Mesodermal cell (in vitro differentiated cells): Measurements from ENCODE around the gene DDA1.
"Not testable (repeated sequence)": the region's sequence is repeated elsewhere in the genome, so short reads cannot be mapped to it uniquely, and the experiment has no call there.

Experiments
- H3K27ac ChIP-seq: 2 replicates; pipeline ENCODE4 v1.7.0; 2013; ENCODE audit warnings: mild to moderate bottlenecking, low read depth, low read length, moderate library complexity; ENCODE audit not compliant: severe bottlenecking
- H3K36me3 ChIP-seq: 2 replicates; pipeline ENCODE4 v1.7.1; 2013; ENCODE audit warnings: mild to moderate bottlenecking, low read length, moderate library complexity; ENCODE audit not compliant: control insufficient read depth, insufficient read depth
- H3K4me1 ChIP-seq: one replicate; pipeline ENCODE4 v1.7.1; 2013; ENCODE audit warnings: mild to moderate bottlenecking, low read length; ENCODE audit not compliant: insufficient read depth, control insufficient read depth, poor library complexity, severe bottlenecking
- H3K4me3 ChIP-seq: 2 replicates; pipeline ENCODE4 v1.7.0; 2013; ENCODE audit warnings: low read length, control low read depth, mild to moderate bottlenecking; ENCODE audit not compliant: insufficient read depth, poor library complexity, severe bottlenecking; ENCODE audit errors: extremely low read depth
- H3K9me3 ChIP-seq: 2 replicates; pipeline ENCODE4 v1.7.1; 2013; ENCODE audit warnings: mild to moderate bottlenecking, low read length, moderate library complexity; ENCODE audit not compliant: control insufficient read depth
- WGBS, 2 experiments: methylation state at CpG; one replicate each; pipeline ENCODE4 v1.1.5; 2013; ENCODE audit warnings: missing lambda C conversion rate in 2 of 2; ENCODE audit not compliant: insufficient coverage in 2 of 2; 5-methylcytosine and 5-hydroxymethylcytosine counted together

Gene DDA1

DNA sequence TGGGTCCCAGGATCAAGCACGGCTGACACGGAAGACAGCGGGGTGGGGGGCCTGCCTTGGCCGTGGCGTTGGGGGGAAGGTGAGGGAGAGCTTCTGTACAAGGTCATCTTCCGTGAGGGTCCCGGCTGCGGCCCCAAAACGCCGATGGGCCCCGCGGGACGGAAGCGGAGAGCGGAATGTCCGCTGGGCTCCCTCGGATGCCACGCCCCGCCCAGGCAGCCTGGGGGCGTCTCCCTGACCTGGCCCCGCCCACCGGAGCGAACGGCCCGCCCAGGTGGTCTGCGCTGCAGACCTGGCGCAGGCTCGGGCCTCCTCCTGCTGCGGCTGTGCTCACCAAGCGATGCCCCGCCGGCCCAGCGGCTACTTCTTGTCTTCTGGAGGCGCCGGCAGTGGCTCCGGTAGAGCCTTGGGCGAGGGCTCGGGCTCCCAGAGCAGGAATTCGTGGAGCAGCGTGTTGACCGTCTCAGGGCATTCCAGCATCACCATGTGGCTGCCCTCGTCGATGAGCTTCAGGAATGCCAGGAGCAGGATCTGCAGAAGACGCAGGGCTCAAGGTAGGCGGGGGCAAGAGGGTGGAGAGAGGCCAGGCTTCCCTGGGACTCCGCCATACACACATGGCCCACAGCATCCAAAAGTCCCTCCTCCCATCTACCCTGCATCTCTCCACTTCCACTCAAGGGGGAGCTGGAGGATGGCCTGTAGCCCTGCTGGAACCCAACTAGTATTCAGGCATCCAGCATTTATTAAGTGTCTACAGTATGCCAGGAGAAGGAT is 16.9 kb upstream of the DDA1 start:
- peaks cover 4% of the 10 kb centered on the region for H3K4me1 ChIP-seq
- 3 to 4% methylated on average over 37 to 38 of the region's 46 CpGs for WGBS, 2 experiments
- H3K9me3 ChIP-seq: no peaks in the 10 kb centered on the region
- H3K4me3 ChIP-seq: peak overlapping the region; percentile 52
- peak overlapping the region; percentile 94 for H3K27ac ChIP-seq
- peaks cover 24% of the 10 kb centered on the region for H3K36me3 ChIP-seq

DNA sequence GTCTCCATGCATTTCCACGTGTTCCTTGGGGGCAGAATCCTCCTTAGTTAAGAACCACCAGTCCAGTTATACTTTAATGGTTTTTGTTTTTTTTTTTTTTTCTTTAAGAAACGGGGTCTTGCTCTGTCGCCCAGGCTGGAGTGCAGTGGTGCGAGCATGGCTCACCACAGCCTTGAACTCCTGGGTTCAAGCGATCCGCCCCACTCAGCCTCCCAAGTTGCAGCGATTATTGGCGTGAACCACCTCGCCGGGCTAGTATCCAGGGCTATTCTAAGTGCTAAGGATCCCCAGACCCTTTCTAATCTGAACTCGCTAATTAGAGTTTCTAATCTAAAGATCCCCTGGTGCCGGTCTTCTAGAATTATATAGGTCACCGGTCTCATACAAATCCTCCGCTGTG is 15.8 kb upstream of the DDA1 start:
- WGBS, 2 experiments: 93 to 98% methylated on average over 13 of the region's 14 CpGs
- H3K36me3 ChIP-seq: peaks cover 34% of the 10 kb centered on the region
- H3K4me1 ChIP-seq: peaks cover 4% of the 10 kb centered on the region
- H3K27ac ChIP-seq: no peak overlapping the region
- peak overlapping the region; percentile 52 for H3K4me3 ChIP-seq
- peaks cover 6% of the 10 kb centered on the region for H3K9me3 ChIP-seq

DNA sequence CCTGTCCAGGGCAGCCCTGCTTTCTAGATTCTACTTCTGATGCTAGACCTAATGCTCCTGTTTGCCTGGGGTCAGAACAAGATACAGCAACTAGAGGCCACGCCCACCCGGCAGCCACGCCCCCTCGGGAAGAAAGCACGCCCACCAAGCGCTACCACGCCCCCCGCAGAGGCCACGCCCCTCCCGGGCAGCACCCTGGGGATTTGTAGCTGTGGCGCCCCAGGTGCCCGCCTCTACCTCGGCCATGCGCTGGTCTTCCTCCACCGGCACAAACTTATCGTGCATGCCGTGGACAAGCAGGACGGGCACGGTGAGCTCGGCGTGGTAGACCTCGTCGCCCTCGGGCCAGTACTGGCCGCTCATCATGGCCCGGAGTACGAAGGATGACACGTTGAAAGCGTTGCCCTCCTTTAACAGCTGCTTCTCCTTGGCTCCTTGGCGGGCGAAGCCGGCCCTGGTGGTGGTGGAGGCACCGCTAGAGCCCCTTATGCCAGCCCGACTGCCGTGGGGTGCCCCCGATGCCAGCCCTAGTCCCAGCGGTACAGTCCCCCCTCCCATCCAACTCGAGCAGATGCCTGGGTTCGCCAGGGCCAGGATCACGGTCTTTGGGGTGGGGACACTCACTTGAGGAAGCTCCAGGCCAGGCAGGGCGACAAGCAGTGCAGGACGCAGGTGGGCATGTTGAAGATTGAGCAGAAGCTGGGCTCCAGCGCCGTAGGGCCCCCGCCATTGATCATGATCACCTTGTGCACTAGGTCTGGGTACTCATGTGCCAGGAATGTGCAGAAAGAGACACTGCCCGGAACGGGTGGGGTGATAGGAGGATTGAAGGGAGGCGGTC is 15.1 kb upstream of the DDA1 start:
- no peak overlapping the region for H3K4me3 ChIP-seq
- WGBS, 2 experiments: 82 to 90% methylated on average over 45 to 47 of the region's 48 CpGs
- H3K36me3 ChIP-seq: peaks cover 37% of the 10 kb centered on the region
- peaks cover 4% of the 10 kb centered on the region for H3K4me1 ChIP-seq
- H3K27ac ChIP-seq: no peak overlapping the region
- peaks cover 6% of the 10 kb centered on the region for H3K9me3 ChIP-seq

DNA sequence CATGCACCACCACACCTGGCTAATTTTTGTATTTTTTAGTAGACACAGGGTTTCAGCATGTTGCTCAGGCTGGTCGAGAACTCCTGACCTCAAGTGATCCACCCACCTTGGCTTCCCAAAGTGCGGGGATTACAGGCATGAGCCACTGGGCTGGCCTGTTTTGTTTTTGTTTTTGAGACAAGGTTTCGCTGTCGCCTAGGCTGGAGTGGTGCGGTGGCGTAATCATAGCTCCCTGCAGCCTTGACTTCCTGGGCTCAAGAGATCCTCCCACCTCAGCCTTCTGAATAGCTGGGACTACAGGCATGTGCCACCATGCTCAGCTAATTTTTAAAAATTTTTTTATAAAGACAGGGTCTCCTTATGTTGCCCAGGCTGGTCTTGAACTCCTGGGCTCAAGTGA is 13.8 kb upstream of the DDA1 start:
- peaks cover 37% of the 10 kb centered on the region for H3K36me3 ChIP-seq
- H3K4me1 ChIP-seq, H3K27ac ChIP-seq, H3K4me3 ChIP-seq, H3K9me3 ChIP-seq: not testable (repeated sequence)
- 96 to 100% methylated on average over 6 of the region's 6 CpGs for WGBS, 2 experiments

DNA sequence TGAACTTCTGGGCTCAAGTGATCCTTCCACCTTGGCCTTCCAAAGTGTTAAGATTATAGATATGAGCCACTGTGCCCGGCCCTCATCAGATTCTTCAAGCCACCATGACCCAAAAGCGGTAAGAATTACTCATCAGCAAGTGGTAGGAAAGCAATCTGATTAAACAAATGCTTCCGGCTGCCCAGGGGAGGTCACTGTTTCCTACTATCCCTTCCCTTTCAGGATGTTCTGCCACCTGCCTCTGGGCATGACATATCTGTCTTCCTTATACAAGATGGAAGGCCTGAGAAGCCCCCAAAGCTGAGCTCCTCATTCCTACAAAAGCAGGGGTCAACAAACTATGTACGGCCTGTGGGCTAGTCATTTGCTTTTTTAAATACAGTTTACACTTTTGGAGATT is 13.1 kb upstream of the DDA1 start:
- WGBS, 2 experiments: 75 to 93% methylated on average over 3 of the region's 4 CpGs
- peaks cover 6% of the 10 kb centered on the region for H3K9me3 ChIP-seq
- peaks cover 4% of the 10 kb centered on the region for H3K4me1 ChIP-seq
- no peak overlapping the region for H3K4me3 ChIP-seq
- H3K36me3 ChIP-seq: peaks cover 38% of the 10 kb centered on the region
- H3K27ac ChIP-seq: no peak overlapping the region

DNA sequence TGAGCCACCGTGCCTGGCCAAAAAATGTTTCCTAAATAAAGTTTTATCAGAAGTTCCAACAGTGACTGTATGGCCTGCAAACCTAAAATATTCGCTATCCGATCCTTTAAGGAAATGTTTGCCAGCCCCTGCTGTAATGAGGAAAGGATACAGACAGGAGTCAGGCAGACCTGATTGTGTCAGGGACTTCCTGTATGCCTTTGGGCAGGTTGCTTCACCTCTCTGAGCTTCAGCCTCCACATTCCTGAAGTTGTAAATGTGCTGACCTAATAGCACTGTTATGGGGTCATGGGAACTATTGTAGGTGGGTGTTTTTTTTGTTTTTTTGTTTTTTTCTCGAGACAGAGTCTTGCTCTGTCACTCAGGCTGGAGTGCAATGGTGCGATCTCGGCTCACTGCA is 12.4 kb upstream of the DDA1 start:
- H3K36me3 ChIP-seq: peaks cover 42% of the 10 kb centered on the region
- no peak overlapping the region for H3K27ac ChIP-seq
- 93 to 94% methylated on average over 5 to 6 of the region's 6 CpGs for WGBS, 2 experiments
- no peak overlapping the region for H3K4me3 ChIP-seq
- peaks cover 4% of the 10 kb centered on the region for H3K4me1 ChIP-seq
- H3K9me3 ChIP-seq: peaks cover 6% of the 10 kb centered on the region

DNA sequence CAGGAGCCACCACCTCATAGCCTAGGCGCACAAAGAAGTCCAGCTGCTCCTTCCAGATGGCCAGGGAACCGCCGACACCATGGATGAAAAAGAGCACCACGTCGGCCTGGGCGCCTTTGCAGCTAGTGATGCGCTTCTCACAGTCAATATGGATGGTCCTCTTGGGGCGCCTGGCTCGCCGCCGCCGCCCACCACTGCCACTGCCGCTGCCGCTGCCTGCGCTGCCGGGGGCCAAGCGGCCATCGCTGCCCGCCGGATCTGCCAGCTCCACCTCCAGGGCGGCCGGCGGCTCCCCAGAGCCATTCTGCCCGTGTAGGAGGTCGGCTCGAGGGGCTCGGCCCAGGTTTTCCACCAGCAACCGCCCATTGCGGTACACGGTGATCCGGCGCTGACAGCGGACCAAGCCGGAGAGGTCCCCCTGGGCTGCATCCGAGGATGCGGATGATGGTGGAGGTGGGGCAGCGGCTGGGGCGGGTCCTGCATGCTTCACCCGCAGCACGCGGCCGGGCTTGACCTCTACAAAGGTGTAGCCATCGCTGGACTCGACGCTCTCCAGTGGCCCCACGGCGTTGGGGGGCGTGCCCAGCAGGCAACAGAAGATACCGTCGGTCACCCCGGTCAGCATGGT is 8.3 kb upstream of the DDA1 start:
- WGBS, 2 experiments: 95 to 96% methylated on average over 50 to 51 of the region's 51 CpGs
- peaks cover 27% of the 10 kb centered on the region for H3K36me3 ChIP-seq
- H3K4me1 ChIP-seq: peaks cover 6% of the 10 kb centered on the region
- H3K9me3 ChIP-seq: peaks cover 6% of the 10 kb centered on the region
- H3K27ac ChIP-seq: no peak overlapping the region
- H3K4me3 ChIP-seq: no peak overlapping the region

DNA sequence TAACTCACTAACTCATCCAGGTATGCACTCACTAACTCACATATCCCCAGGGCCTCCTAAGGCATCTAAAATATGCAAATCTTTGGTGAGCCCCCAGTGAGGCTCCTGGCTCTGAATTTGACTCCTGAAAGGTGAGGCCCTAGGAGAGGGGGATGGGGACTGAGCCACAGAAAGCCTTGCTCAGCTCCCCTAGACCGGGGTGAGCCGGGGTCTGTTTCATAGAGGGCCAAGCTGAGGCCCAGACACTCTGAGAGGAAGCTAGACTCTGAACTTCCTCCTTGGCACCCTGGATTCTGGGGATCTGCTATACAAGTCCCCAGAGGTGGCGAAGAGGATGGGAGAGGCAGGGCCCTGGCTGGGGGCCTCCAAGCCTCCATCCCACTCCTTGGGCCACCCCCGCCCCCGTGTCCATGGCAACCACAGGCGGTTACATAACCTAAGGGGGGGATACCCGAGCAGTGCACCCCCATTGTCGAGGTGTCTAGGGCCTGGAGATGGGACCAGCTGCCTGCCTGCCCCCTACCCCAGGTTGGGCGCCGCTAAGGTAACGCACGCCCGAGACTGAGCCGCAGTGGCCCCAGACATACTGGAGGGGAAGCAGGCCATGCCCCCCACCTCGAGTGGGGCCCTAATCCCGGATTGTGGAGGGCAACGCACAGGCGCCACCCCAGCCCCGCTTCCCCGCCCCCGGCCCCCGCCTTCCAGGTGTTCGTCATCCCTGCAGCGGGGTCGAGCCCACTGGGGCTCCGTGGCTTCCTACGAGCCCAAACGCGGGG is 6.8 kb upstream of the DDA1 start:
- H3K4me3 ChIP-seq: peak overlapping the region; percentile 50
- peaks cover 20% of the 10 kb centered on the region for H3K36me3 ChIP-seq
- no peak overlapping the region for H3K27ac ChIP-seq
- peaks cover 6% of the 10 kb centered on the region for H3K9me3 ChIP-seq
- 28 to 32% methylated on average over 21 to 29 of the region's 29 CpGs for WGBS, 2 experiments
- peaks cover 6% of the 10 kb centered on the region for H3K4me1 ChIP-seq

DNA sequence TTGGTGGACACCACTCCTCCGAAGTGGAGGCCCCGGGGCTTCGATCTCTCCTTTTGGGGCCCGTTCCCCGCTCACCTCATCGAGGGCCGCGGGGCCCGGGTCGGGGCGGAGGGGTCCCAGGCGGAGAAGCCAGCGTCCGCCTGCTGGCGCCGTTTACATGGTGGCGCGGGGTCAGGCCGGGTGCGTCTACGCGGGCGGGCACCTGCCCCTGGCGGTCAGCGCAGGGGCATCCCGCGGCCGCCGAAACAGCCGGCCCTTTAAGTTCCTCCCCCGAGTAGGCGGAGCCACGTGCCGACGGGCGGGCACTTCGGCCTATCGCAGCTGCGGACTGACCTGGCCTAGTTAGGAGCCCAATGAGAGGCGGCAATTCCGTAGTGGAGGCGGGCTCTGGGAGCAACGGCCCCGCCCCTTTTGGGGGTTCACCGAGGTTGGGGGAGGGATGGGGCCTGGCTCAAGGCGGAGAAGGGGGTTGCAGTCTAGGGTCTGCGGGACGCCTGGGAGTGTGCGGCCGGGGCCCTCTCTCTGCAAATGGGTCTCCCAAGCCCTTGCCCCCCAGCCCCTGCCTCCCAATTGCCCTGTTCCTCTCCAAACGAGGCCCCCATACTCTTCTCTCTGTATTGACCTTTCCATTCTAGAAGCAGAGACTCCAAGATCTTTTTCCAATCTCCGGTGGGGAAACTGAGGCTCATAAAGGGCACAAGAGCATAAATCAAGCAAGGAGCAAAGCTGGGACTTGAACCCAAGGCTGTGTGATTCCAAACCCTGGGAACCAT is 6.0 kb upstream of the DDA1 start, which contains the start of gene ABHD8:
ABHD8 (minus strand) TSS at position 259 of the 773 bp plus-strand sequence. CDS start 1,809 bp downstream, outside the sequence.
- 3 to 7% methylated on average over 42 to 52 of the region's 52 CpGs for WGBS, 2 experiments
- no peak within 1 kb of the TSS for H3K27ac ChIP-seq
- peak within 1 kb of the TSS; percentile 50 for H3K4me3 ChIP-seq
- H3K4me1 ChIP-seq: peaks cover 6% of the 10 kb centered on the region
- H3K9me3 ChIP-seq: peaks cover 2% of the 10 kb centered on the region
- peaks cover 15% of the 10 kb centered on the region for H3K36me3 ChIP-seq
